Bronchial epithelial cell (primary cell): Measurements from ENCODE around the gene RGS3. TPM values are rescaled to one million over a fixed set of nuclear protein-coding genes. Genes with fewer than 3 reads are reported as not detected.

Source experiments
- DNase-seq: peaks from one replicate; pipeline ENCODE4 v3.0.0-alpha.2; 2010; ENCODE audit warnings: low read depth
- FAIRE-seq: peaks from 2 replicates; lab custom pipeline; 2011; peaks lifted over from hg19 to GRCh38; lab: Jason Lieb, UNC
- H3K27me3 ChIP-seq: 2 replicates; pipeline ENCODE4 v1.5.1; 2011; ENCODE audit warnings: low read length; ENCODE audit not compliant: control insufficient read depth, insufficient read depth
- H3K36me3 ChIP-seq: 2 replicates; pipeline ENCODE4 v1.5.1; 2011; ENCODE audit warnings: low read length; ENCODE audit not compliant: control insufficient read depth, insufficient read depth
- H3K4me3 ChIP-seq: 2 replicates; pipeline ENCODE4 v1.5.1; 2011; ENCODE audit warnings: mild to moderate bottlenecking, low read depth, low read length, control low read depth
- total RNA-seq: library from RNA; depleted of rRNA; stranded (reverse); fragments of >200 nt; gene quantifications from 2 replicates; pipeline ENCODE4 v1.2.1, GENCODE V29; 2014
- TF ChIP-seq, protein P1 (sequence below): IDR thresholded peaks from 2 replicates; pipeline ENCODE4 v1.5.1; 2011; ENCODE audit warnings: mild to moderate bottlenecking, moderate library complexity, low read length, control low read depth, inconsistent platforms; ENCODE audit not compliant: insufficient read depth, severe bottlenecking

Gene RGS3
- total RNA-seq, 1 donor from 2014 or later, result 22.1 TPM

DNA sequence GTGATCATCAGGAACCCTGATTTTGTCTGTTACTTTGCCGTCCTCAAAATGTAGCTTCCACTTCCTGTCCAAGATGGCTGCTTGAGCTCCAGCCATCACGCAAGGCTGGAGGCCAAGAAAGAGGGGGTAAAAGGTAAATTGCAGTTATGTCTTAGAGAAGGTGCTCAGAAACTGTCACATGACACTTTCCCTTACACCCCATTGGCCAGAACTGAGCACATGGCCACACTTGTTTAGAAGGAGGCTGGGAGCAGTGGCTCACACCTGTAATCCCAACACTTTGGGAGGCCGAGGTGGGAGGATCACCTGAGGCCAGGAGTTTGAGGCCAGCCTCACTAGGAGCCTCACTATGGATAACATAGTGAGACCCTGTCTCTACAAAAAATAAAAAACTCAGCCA, 140.9 kb downstream of the RGS3 start:
- FAIRE-seq (no peak), DNase-seq (no peak)
- Histone ChIP-seq H3K4me3 (no peak overlapping the region), H3K27me3 (no peaks in the 10 kb centered on the region), H3K36me3 (no peaks in the 10 kb centered on the region)
- TF ChIP-seq, protein P1, sequence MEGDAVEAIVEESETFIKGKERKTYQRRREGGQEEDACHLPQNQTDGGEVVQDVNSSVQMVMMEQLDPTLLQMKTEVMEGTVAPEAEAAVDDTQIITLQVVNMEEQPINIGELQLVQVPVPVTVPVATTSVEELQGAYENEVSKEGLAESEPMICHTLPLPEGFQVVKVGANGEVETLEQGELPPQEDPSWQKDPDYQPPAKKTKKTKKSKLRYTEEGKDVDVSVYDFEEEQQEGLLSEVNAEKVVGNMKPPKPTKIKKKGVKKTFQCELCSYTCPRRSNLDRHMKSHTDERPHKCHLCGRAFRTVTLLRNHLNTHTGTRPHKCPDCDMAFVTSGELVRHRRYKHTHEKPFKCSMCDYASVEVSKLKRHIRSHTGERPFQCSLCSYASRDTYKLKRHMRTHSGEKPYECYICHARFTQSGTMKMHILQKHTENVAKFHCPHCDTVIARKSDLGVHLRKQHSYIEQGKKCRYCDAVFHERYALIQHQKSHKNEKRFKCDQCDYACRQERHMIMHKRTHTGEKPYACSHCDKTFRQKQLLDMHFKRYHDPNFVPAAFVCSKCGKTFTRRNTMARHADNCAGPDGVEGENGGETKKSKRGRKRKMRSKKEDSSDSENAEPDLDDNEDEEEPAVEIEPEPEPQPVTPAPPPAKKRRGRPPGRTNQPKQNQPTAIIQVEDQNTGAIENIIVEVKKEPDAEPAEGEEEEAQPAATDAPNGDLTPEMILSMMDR, result no peak

DNA sequence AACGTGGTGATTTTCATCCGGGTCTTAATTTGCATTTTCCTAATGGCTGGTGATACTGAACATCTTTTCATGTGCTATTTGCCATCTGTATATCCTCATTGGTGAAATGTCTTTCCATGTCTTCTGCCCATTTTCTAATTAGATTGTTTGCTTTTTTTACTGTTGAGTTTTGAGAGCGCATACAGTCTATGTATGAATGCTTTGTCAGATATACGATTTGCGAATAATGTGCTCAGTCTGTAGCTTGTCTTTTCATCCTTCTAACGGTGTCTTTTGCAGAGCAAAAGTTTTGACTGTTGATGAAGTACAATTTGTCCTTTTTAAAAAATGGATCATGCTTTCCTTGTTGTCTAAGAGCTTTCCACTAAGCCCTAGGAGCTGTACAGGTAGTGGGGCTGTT, 143.0 kb downstream of the RGS3 start:
- no peaks in the 10 kb centered on the region for H3K27me3 ChIP-seq
- TF ChIP-seq, protein P1, result no peak
- DNase-seq (no peak), FAIRE-seq (no peak)
- H3K4me3 ChIP-seq, result no peak overlapping the region
- no peaks in the 10 kb centered on the region for H3K36me3 ChIP-seq

DNA sequence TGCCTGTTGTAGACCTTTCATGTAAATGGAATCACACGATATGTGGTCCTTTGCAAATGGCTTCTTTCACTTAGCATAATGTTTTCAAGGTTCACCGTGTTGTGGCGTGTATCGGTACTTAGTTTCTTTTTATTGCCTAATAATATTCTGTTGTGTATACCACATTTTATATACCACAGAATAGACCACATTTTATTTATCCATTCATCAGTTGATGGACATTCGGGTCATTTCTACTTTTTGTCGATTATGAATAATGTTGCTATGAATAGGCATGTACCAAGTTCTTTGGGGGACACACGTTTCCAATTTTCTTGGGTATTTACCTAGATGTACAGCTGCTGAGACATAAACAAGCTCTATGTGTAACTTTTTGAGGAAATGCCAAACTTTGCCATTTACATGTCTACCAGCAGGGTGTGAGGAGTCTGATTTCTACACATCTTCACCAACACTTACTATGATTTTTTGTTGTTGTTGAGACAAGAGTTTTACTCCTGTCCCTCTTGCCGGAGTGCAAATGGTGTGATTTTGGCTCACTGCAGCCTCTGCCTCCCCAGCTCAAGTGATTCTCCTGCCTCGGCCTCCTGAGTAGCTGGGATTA, 144.7 kb downstream of the RGS3 start:
- Histone ChIP-seq H3K27me3 (no peaks in the 10 kb centered on the region), H3K4me3 (no peak overlapping the region), H3K36me3 (no peaks in the 10 kb centered on the region)
- TF ChIP-seq, protein P1, result no peak
- DNase-seq, result no peak
- FAIRE-seq, result no peak

DNA sequence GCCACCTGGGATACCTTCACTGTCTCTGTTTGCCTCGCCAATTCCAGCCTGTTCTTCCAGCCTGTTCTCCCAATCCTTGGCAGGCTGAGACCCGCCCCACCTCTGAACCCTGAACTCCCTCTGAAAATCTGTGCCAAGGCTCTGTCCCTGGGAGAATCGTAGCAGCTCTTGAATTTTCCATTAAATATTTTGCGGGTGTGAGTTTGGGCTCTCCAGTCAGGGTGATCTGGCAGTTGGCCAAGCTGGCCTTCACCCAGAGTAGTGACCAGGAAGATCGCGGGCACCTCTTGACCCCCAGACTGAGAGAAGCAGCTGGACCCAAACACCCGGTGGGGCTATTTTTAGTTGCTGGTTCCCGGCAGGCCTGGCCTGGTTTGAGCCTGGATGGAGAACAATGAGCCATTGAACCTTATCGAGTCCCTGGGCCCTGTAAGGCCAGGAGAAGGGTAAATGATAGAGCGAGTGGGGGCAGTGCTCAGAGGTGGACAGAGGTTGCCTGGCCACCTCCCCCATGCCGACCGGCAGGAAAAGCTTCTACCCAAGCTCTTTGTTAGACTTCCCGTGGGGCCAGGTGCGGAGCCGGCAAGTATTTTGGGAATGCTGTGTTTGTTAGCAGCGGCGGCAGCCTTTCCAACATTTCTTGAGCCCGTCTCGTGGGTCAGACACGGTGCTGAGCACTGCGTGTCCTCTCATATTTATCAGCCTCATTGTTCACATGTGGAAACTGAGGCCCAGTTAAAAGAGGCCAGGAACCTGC, 146.2 kb downstream of the RGS3 start:
- Histone ChIP-seq H3K4me3 (no peak overlapping the region), H3K36me3 (no peaks in the 10 kb centered on the region), H3K27me3 (no peaks in the 10 kb centered on the region)
- DNase-seq (no peak), FAIRE-seq (no peak)
- TF ChIP-seq, protein P1, result no peak

DNA sequence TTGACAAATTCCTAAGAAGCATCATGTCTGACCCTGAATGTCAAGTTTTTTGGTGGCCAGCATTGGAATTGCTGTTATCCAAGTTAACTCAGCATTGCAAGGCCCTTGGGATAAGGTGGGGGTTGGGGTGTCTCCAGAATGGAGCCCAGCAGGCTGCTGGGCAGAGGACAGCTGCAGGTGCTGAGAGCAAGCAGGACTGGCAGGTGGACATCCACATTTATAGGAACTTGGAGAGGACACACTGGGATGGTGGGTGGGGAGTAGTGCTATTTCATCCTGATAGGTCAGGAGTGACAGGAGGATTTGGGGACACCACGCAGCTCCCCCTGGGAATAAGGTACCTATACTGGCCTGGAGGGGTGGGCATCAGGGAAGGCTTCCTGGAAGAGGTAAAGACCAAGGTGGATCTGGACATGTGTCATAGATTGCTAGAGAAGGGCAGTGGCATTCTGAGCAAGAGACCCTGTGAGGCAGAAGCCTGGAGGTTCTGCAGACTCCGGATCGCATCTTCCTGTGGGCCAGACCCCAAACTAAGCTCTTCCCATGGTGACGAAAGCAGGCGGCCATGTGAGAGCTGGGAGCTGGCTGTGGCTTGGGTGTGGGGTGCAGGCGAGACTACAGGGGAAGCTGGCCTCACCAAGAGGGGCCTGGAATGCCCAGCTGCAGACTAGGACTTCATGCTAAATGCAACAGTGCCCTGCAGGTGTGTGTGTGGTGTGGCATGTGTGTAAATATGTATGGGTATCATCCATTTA, 148.1 kb downstream of the RGS3 start:
- Histone ChIP-seq H3K4me3 (no peak overlapping the region), H3K36me3 (no peaks in the 10 kb centered on the region), H3K27me3 (no peaks in the 10 kb centered on the region)
- no peak for FAIRE-seq
- TF ChIP-seq, protein P1, result no peak
- DNase-seq, result no peak
